Measurements from ENCODE around the gene WDR4.
"Not testable (repeated sequence)": the region's sequence is repeated elsewhere in the genome, so short reads cannot be mapped to it uniquely, and the experiment has no call there.

- TF ChIP-seq CTCF (IDR thresholded peaks at IDR 0.05; ENCODE audit: low read depth, low read length, missing input control); REST (IDR thresholded peaks at IDR 0.05); YY1 (IDR thresholded peaks at IDR 0.05); RAD21 (IDR thresholded peaks at IDR 0.05); TAF1 (conservative IDR thresholded peaks at IDR 0.05); SP1 (IDR thresholded peaks at IDR 0.05); ZBTB33 (IDR thresholded peaks at IDR 0.05); EGR1 (IDR thresholded peaks at IDR 0.05; ENCODE audit: low read depth in 2 of 2); ATF3 (IDR thresholded peaks at IDR 0.05); GABPA (IDR thresholded peaks at IDR 0.05 in 1 of 2, conservative IDR thresholded peaks at IDR 0.05 in 1 of 2); MAX (IDR thresholded peaks at IDR 0.05); JUND (IDR thresholded peaks at IDR 0.05); FOXA1 (IDR thresholded peaks at IDR 0.05); HNF4G (IDR thresholded peaks at IDR 0.05): not testable (repeated sequence)
Observed at GRCh38 chr21:42848144-42848931, 31.0 kb downstream of the WDR4 start.

Measured in liver (tissue), 3 donors.